ENCODE data around the gene MBNL1. TPM values are rescaled to one million over a fixed set of nuclear protein-coding genes. Genes with fewer than 3 reads are reported as not detected.

MBNL1 gene
- total and polyA plus RNA-seq, 8 donors, result 15.2 to 73.2 (median 40.2) TPM

DNA sequence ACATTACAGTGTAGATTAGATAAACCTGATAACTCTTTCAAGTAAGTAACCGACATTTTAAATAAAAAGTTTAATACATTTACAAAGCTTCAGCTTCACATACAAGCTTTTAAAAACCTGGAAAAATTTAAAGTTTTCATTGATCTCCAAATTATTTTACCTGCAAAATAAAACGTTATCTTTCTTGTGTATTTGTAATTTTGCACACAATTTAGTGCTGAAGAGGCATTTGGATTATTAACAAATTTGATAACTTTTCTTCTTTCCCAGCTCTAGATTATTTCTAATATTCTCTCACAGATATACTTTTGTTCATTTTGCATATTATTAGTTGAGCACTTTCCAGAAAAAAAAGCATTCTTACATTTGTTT lies 24.2 kb upstream of the MBNL1 start:
- WGBS, 2 donors, result 52 to 57% methylated on average over 2 of the region's 2 CpGs
- Histone ChIP-seq H3K9me3 (no peaks in the 10 kb centered on the region), H3K4me1 (no peaks in the 10 kb centered on the region), H3K27me3 (no peaks in the 10 kb centered on the region), H3K4me3 (peak overlapping the region in 1 of 4 donors; percentile 3), H3K36me3 (no peaks in the 10 kb centered on the region), H3K27ac (no peak overlapping the region)
- ATAC-seq (no peak), DNase-seq (no peak), FAIRE-seq (no peak)
- TF ChIP-seq, protein P1, sequence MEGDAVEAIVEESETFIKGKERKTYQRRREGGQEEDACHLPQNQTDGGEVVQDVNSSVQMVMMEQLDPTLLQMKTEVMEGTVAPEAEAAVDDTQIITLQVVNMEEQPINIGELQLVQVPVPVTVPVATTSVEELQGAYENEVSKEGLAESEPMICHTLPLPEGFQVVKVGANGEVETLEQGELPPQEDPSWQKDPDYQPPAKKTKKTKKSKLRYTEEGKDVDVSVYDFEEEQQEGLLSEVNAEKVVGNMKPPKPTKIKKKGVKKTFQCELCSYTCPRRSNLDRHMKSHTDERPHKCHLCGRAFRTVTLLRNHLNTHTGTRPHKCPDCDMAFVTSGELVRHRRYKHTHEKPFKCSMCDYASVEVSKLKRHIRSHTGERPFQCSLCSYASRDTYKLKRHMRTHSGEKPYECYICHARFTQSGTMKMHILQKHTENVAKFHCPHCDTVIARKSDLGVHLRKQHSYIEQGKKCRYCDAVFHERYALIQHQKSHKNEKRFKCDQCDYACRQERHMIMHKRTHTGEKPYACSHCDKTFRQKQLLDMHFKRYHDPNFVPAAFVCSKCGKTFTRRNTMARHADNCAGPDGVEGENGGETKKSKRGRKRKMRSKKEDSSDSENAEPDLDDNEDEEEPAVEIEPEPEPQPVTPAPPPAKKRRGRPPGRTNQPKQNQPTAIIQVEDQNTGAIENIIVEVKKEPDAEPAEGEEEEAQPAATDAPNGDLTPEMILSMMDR (IDR thresholded peaks at IDR 0.05), result no peak
- intact Hi-C loops (cut with DNase I), result no loop called here

DNA sequence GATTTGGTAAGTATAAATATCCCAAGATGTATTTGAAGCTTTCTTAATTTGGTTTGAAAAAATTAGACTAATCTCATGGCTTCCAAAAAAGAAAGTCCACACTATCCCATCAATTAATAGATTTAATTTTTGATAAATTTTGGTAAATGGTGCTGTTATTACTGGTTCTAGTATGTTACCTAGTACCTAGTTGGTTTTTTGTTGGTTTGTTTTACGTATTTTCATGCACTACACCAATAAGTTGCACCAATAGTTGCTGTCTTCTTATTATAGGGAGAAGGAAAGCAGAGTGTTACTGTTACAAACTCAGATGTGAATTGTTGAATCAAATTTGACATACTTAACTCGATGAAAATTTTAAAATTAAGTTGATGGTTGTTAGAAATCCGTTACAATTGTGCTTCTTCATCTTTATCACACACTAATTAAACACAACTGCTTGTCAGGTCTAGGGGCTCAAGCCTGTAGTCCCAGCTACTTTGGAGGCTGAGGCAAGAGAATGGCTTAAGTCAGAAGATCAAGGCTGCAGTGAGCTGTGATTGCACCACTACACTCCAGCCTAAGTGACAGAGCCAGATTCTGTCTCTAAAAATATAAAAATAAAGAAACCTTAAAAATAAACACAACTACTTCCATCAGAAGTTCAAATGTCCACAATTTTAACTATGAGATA lies 23.1 kb upstream of the MBNL1 start:
- DNase-seq, result no peak
- ATAC-seq, result no peak
- Histone ChIP-seq H3K9me3 (no peaks in the 10 kb centered on the region), H3K4me1 (no peaks in the 10 kb centered on the region), H3K36me3 (no peaks in the 10 kb centered on the region), H3K4me3 (no peak overlapping the region), H3K27ac (no peak overlapping the region), H3K27me3 (no peaks in the 10 kb centered on the region)
- TF ChIP-seq, protein P1 (IDR thresholded peaks at IDR 0.05), result no peak
- 81 to 86% methylated on average over 3 of the region's 3 CpGs for WGBS, 2 donors
- intact Hi-C loops (cut with DNase I), result no loop called here
- FAIRE-seq, result no peak

DNA sequence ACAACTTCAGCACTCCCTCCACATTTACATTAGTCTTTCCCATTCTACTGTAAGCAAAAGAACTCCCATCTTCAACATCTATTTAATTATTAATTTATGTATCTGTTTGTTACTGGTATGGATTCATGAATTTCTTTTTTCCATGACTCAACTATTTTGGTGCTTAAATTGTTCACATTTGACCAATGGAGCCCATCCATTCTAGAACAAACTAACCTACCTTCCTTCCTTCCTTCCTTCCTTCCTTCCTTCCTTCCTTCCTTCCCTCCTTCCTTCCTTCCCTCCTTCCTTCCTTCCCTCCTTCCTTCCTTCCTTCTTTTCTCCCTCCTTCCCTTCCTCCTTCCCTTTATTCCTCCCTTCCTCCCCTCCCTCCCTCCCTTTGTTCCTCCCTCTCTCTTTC lies 16.8 kb upstream of the MBNL1 start:
- H3K4me3 ChIP-seq, result no peak overlapping the region
- no peaks in the 10 kb centered on the region for H3K36me3 ChIP-seq
- DNase-seq (no peak), FAIRE-seq (no peak), ATAC-seq (no peak)
- intact Hi-C loops (cut with DNase I), result no loop called here
- H3K4me1 ChIP-seq, result peaks cover 0 to 7% (median under 1%) of the 10 kb centered on the region in 3 donors
- no peaks in the 10 kb centered on the region for H3K9me3 ChIP-seq
- H3K27me3 ChIP-seq, result no peaks in the 10 kb centered on the region
- TF ChIP-seq, protein P1 (IDR thresholded peaks at IDR 0.05), result no peak
- no peak overlapping the region for H3K27ac ChIP-seq

DNA sequence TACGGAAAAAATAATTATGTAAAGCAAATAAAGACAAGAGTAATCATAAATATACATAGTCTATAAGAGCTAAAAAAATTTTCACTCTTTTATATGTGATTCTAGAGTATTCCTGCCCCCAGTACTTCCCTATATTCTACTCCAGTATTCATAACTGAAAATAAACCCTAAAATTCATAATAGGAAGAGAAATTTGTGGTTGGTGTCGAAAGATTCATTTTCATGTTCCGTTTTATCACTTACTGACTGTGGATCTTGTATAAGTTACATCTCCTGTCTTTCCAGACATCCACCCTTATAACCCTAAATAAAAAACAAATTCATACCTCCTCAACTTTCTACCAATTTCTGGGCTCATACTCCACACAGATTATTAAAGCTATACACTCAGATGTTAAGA lies 16.0 kb upstream of the MBNL1 start:
- 88 to 92% methylated on average over 3 of the region's 3 CpGs for WGBS, 2 donors
- Histone ChIP-seq H3K9me3 (no peaks in the 10 kb centered on the region), H3K36me3 (no peaks in the 10 kb centered on the region), H3K4me1 (peaks cover 5 to 16% (median 8%) of the 10 kb centered on the region in 3 donors), H3K4me3 (no peak overlapping the region), H3K27me3 (no peaks in the 10 kb centered on the region), H3K27ac (no peak overlapping the region)
- FAIRE-seq (no peak), ATAC-seq (peak in 1 of 4 donors; percentile 47), DNase-seq (no peak)
- TF ChIP-seq, protein P1 (IDR thresholded peaks at IDR 0.05), result no peak
- intact Hi-C loops (cut with DNase I), result no loop called here

DNA sequence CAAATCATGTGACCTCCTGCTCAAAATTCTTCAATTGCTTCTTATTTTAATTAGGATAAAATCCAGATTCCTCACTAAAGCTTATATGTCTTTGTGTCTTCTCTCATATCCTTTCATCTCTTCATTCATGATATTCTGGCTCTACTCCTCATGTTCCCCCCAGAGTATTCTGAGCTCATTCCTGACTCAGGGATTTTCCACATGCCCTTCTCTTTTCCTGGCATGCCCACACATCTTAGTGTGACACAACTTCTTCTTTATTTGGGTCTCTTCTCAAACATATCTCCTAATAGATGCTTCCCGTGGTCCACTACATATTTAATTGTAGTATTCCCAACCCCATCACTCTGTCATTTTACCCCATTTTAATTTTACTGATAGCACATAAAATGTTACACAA lies 15.2 kb upstream of the MBNL1 start:
- no peaks in the 10 kb centered on the region for H3K36me3 ChIP-seq
- no peak overlapping the region for H3K27ac ChIP-seq
- no peak overlapping the region for H3K4me3 ChIP-seq
- H3K4me1 ChIP-seq, result peaks cover 5 to 22% (median 15%) of the 10 kb centered on the region in 3 donors
- TF ChIP-seq, protein P1 (IDR thresholded peaks at IDR 0.05), result no peak
- 88 to 100% methylated on average over 1 of the region's 1 CpG for WGBS, 2 donors
- no peak for FAIRE-seq
- no peaks in the 10 kb centered on the region for H3K9me3 ChIP-seq
- DNase-seq, result no peak
- ATAC-seq, result no peak
- intact Hi-C loops (cut with DNase I), result no loop called here
- no peaks in the 10 kb centered on the region for H3K27me3 ChIP-seq
